ENCODE measurements around the gene GNAQ.

The GNAQ gene

GRCh38 chr9:78033870-78034269 lies 2.3 kb upstream of the GNAQ start:
- in situ Hi-C loops (cut with MboI; ENCODE audit: low sequenced_read_pairs): loop anchor here (10.0 to 25.0 kb wide), 2 partner anchors 49 to 172 kb away; no protein-coding TSS in a partner anchor

- in situ Hi-C loops (cut with MboI; ENCODE audit: low sequenced_read_pairs): loop anchor here (10.0 to 25.0 kb wide), 2 partner anchors 48 to 171 kb away; no protein-coding TSS in a partner anchor
Measured at GRCh38 chr9:78032730-78033457, 1.3 kb upstream of the GNAQ start.

- in situ Hi-C loops (cut with MboI; ENCODE audit: low sequenced_read_pairs): loop anchor here (10.0 to 25.0 kb wide), 2 partner anchors 47 to 170 kb away; no protein-coding TSS in a partner anchor
Measured at GRCh38 chr9:78031893-78032729, 500 bp upstream of the GNAQ start.

GRCh38 chr9:78030553-78031443 lies 813 bp downstream of the GNAQ start:
- in situ Hi-C loops (cut with MboI; ENCODE audit: low sequenced_read_pairs): loop anchor here (10.0 to 25.0 kb wide), 2 partner anchors 46 to 168 kb away; no protein-coding TSS in a partner anchor

- in situ Hi-C loops (cut with MboI; ENCODE audit: low sequenced_read_pairs): loop anchor here (10.0 to 25.0 kb wide), 2 partner anchors 45 to 168 kb away; no protein-coding TSS in a partner anchor
Measured at GRCh38 chr9:78030296-78030552, 1.4 kb downstream of the GNAQ start.

- in situ Hi-C loops (cut with MboI; ENCODE audit: low sequenced_read_pairs): loop anchor here (10.0 to 25.0 kb wide), 2 partner anchors 45 to 167 kb away; no protein-coding TSS in a partner anchor
Measured at GRCh38 chr9:78029551-78030295, 1.9 kb downstream of the GNAQ start.

GRCh38 chr9:78028926-78029325 lies 2.7 kb downstream of the GNAQ start:
- in situ Hi-C loops (cut with MboI; ENCODE audit: low sequenced_read_pairs): loop anchor here (25.0 kb wide), 1 partner anchor 167 kb away; no protein-coding TSS in a partner anchor

- in situ Hi-C loops (cut with MboI; ENCODE audit: low sequenced_read_pairs): loop anchor here (25.0 kb wide), 1 partner anchor 165 kb away; no protein-coding TSS in a partner anchor
Measured at GRCh38 chr9:78026947-78027346, 4.7 kb downstream of the GNAQ start.

- in situ Hi-C loops (cut with MboI; ENCODE audit: low sequenced_read_pairs): loop anchor here (25.0 kb wide), 1 partner anchor 164 kb away; no protein-coding TSS in a partner anchor
Measured at GRCh38 chr9:78026416-78026815, 5.2 kb downstream of the GNAQ start.

GRCh38 chr9:78025186-78025585 lies 6.4 kb downstream of the GNAQ start:
- in situ Hi-C loops (cut with MboI; ENCODE audit: low sequenced_read_pairs): loop anchor here (25.0 kb wide), 1 partner anchor 163 kb away; no protein-coding TSS in a partner anchor

- in situ Hi-C loops (cut with MboI; ENCODE audit: low sequenced_read_pairs): no loop called here
Measured at GRCh38 chr9:78023003-78023741, 8.4 kb downstream of the GNAQ start.

- in situ Hi-C loops (cut with MboI; ENCODE audit: low sequenced_read_pairs): no loop called here
Measured at GRCh38 chr9:78021697-78022096, 9.9 kb downstream of the GNAQ start.

- in situ Hi-C loops (cut with MboI; ENCODE audit: low sequenced_read_pairs): no loop called here
Measured at GRCh38 chr9:78017190-78017693, 14.4 kb downstream of the GNAQ start.

- in situ Hi-C loops (cut with MboI; ENCODE audit: low sequenced_read_pairs): no loop called here
Measured at GRCh38 chr9:78015241-78015640, 16.4 kb downstream of the GNAQ start.

GRCh38 chr9:78014776-78015175 lies 16.8 kb downstream of the GNAQ start:
- in situ Hi-C loops (cut with MboI; ENCODE audit: low sequenced_read_pairs): no loop called here

- in situ Hi-C loops (cut with MboI; ENCODE audit: low sequenced_read_pairs): no loop called here
Measured at GRCh38 chr9:78013934-78014333, 17.7 kb downstream of the GNAQ start.

- in situ Hi-C loops (cut with MboI; ENCODE audit: low sequenced_read_pairs): no loop called here
Measured at GRCh38 chr9:78011049-78011448, 20.6 kb downstream of the GNAQ start.

- in situ Hi-C loops (cut with MboI; ENCODE audit: low sequenced_read_pairs): no loop called here
Measured at GRCh38 chr9:78010445-78010844, 21.2 kb downstream of the GNAQ start.

GRCh38 chr9:78009186-78009585 lies 22.4 kb downstream of the GNAQ start:
- in situ Hi-C loops (cut with MboI; ENCODE audit: low sequenced_read_pairs): no loop called here

Data from HL-60/S4 treated with phorbol 12-myristate 13-acetate at 8.2 ng/mL for 4 days and 3 days (cell line).